NCI-H1930 (cell line): ENCODE measurements around the gene ZSWIM6.

Experiments
- DNase-seq, 2 experiments: peaks; one replicate each; lab custom pipeline; 2025; lab: John Stamatoyannopoulos, UW

The ZSWIM6 gene

GRCh38 chr5:61441742-61442141 lies 109.7 kb downstream of the ZSWIM6 start:
- DNase-seq = no peak

DNA sequence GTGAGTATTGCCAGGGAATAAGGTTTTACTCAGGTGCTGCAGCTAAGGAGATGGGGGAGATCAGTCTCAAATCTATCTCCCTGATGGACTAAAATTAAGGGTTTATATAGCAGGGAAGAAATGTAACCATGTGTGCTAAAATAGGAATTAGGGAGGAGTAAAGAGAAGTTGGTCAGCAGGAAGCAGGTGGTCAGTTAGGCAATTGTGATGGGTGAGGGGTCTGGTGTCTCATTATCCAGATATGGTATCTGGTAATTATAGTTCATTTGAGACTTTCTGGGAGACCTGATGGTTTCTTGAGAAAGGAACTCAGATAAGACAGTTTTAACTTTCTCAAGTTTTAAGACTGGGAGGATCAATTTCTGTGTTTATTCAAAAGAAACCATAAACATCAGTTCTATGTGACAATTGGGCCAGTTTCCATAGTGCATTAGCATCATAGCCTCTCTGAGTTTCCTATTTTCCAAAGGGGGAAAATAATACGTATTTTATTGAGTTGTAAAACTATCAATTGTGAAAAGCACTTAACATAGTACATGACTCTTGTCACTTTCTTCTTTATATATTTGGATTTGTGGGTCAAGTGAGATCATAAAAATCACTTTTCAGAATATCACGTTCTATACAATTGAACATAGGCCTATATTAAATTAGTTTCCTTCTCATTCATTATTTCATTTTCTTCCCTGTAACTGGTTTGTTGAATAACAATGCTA lies 115.9 kb downstream of the ZSWIM6 start:
- no peak for DNase-seq

DNA sequence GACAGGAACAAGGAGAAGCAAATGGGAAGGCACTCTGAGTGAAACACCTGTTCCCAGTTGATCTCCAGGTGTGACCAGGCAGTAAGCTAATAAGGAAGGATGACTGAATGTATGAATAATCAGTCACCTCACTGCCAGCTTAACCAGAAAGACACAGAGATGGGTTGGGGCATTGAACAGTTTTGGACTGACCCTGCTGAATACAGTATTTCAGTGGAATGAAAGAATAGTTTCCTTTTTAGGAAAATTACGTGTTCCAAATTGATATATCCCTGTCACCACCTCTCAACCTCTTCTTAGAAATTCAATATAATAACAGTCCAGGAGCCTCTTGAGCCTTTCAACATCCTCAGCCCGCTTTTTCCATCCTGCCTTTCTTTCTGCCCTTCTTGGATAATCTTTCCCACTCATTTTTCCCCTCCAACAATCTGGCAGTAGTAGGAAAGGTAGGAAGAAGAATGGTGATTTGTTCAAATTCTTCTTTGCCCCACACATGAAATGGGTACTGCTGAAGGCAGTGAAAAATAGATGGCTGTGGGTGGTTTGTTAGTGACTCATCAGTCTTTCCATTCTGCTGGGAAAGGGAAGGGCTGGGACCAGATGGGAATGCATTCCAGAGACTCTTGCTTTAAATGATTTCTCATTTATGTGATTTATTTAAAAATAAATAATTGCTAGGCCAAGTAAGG lies 117.9 kb downstream of the ZSWIM6 start:
- no peak for DNase-seq

- DNase-seq = no peak
These were observed 118.6 kb downstream of the ZSWIM6 start for GRCh38 chr5:61450493-61451279.

DNA sequence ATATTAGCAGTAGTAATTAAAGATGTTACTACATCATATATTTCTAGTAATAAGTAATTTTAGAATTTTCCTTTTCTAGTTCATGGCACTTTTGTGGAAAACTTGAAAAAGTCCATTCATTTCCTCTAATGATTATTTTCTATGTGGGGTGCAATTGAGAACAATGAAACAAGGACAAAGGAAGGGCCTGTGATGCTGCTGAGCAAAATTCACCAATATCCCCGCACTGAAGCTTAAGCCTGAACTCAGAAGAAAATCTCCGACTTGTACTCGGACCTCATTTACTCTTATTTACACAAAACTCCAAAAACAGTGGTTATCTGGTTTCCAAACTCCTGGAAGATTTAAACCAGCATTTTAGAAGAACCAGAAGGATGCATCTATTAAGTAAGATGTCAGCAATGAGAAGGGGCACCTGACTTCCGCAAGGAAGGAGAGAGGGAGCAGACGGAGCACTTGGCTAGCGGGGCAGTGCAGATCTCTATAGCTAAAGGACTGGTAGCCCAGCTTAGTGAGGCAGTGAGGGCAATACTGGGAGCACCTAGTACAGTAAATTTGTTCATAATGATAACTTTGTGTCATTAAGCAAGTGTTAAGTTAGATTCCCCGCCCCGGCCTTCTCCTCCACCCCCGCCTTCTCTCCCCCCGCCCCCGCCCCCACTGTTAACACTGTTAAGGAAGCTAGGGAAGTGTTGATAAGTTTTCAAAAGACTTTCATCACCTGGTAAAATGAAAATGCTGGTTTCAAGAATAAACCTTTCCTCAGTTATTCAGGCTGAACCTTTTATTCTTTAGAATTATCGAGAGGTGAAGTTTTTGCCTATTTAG lies 123.3 kb downstream of the ZSWIM6 start:
- no peak for DNase-seq

DNA sequence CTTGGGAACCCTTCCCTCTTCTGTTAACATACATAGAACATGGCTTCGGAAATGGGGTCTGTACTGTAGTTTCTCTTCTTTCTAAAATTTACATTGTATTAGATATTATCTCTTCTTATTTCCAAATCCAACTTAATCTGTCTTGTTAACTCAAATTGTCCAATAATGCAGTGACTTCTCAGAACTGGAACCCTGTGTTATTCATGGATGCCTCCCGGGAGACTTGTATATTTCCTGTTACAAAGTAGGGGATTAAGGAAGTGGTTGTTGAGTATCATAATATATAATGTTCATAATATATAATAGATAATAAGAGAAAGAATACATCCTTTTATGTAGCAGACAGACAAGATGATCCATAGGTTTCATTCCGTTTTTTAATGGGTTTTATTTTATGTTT lies 128.4 kb downstream of the ZSWIM6 start:
- no peak for DNase-seq

- DNase-seq = no peak
These were observed 129.4 kb downstream of the ZSWIM6 start for GRCh38 chr5:61461417-61461816.

DNA sequence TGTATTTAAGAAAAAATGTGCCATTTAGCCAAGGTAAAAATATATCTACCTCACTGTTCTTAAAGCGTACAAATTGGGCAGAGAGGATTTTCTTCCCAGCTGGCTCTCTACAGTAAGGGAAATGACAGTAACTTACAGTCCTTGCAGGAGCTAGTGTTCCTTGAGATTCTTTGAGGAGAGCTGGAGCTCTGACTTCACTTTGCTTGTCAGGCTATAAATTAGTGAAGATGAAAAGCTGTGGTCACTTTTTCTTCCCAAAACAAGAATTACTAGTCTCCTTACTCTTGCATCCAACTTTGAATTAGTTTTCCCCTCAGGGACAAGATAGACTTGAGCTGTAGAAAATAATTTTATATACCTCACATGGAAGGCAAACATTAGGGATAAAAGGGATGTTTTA lies 129.9 kb downstream of the ZSWIM6 start:
- no peak for DNase-seq

DNA sequence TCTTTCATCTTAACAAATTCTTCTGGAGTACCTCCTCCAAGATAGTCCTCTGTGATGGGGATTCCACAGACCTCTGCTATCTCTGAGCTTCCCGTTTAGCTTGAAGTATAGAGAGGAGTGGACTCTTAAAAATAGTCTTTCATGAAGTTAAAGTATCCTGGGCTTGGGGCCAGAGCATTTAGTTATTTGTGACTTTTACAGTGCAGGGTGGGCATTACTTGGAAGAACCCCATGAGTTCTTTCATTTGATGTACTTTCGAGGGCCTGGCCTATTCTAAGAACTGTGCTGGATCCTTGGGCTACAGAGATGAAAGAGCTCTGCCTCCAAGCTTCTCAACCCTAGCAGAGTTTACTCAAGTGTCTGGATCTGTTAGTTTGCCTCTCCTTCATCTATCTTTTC lies 131.5 kb downstream of the ZSWIM6 start:
- no peak for DNase-seq

DNA sequence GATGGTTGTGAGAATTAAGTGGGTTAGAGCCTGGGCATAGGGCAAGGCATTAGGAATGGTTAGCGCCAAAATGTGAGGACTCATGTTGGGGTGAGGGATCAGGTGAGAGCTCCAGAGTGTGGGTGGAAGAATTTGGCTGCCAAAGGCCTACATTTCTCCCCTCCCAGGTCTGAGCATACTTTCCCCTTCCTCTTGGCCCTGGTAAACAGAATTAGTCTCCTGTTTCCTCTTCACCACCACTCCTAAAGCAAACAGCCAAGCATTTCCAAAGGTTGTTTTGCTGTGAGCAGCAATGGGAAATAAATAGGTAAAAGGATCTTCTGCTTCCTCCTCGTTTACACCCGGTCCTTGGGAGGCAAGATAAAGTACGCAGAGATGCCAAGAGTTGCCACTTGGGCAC lies 132.5 kb downstream of the ZSWIM6 start:
- DNase-seq = no peak

DNA sequence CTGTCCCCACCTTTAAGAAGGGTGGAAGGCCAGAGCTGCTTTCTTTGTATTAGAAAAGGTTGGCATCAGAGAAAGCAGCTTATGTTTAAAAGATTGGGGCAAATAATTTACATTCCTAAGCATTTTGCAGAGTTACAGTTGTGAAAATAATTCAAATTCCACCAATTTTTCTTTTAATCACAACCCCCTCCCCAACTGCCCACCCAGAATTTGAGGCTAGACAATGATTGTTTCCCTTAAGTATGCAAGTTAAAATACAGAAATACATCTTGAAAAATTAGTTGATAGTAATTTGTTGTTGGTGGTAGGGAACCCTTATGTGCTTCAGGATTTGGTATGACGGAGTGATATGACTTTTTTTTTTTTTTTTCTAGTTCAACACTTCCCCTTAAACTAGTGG lies 133.0 kb downstream of the ZSWIM6 start:
- no peak for DNase-seq

GRCh38 chr5:61465496-61465895 lies 133.4 kb downstream of the ZSWIM6 start:
- DNase-seq = no peak

GRCh38 chr5:61466017-61466416 lies 134.0 kb downstream of the ZSWIM6 start:
- DNase-seq = no peak

DNA sequence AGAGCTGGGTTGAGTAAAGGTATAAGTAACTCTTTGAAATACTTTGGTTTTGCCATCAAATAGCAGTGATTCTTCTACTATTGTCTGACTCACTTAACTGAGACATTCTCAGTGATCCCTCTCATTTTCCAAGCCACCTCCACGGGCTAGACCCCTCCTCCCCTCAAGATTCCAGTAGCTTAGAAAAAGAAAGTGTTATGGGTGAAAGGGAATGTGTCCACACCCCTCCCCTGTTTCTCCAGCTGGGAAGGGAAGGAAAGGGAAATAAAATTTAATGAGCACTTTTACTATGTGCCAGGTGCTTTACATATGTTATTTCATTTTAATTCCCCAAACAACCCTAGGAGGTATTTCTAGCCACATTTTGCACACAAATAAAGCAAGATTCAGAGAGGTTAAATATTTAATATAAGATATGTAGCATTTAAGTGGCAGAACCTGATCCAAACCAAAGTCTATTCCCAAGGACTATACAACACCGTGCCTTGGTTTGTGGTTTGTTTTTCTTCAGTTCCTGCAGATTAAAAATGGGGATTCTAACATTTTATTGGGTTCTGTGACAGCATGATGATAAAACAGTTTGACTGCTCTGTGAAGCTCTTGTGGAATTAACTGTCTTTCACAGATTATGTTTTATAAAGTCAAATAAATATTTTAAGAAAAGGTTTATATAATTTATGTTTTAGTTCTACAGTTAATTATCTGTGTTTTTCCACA lies 135.9 kb downstream of the ZSWIM6 start:
- no peak for DNase-seq

- DNase-seq = no peak
These were observed 136.4 kb downstream of the ZSWIM6 start for GRCh38 chr5:61468483-61468865.

GRCh38 chr5:61471352-61471751 lies 139.3 kb downstream of the ZSWIM6 start:
- no peak for DNase-seq

DNA sequence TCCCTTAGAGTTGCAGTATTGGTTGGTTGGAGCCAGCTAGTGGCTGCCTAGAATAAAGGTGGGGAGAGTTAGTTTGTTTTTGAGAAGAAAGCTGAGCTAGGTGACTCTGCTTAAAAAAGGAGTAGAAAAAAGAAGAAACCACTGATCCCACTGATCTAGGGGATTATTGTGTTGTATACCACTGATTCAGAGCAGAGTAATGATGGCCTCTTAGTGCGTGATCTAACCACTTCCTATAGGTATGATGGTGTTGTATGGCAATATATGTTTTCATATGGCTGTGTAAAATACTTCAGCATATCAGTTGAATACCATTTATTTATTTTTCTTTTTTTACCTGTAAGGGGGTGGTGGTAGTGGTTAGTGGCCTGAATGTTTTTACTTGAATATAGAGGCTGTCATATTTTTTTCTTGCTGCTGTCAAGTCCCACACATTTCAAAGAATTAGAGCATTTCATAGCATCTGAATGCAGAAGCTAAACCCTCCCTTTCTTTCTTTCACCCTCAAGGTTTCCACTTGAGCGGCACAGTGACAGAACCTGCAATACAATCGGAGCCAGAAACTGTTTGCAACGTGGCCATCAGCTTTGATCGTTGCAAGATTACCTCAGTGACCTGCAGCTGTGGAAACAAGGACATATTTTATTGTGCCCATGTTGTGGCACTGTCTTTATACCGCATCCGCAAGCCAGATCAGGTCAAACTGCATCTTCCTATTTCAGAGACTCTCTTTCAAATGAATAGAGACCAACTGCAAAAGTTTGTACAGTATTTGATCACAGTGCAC lies 140.3 kb downstream of the ZSWIM6 start:
- no peak for DNase-seq

DNA sequence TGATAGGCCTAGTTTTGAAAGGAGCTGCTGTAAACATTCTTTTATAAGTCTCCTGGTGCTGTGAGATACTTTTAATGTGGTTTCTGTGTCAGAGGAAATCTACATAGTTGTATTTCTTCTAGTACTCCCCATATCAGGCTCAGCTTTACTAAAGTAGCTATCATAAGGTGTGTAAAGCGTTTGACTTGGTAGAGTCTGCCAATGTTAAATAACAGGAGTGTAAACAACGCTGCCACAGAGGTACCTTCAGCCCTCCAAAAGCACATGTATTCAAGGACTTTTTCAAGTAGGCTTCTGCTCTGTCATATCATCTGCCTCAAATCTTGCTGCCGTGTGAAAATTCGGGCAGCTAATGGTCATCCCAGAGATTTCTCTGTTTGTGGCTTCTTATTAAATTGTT lies 142.7 kb downstream of the ZSWIM6 start:
- no peak for DNase-seq

DNA sequence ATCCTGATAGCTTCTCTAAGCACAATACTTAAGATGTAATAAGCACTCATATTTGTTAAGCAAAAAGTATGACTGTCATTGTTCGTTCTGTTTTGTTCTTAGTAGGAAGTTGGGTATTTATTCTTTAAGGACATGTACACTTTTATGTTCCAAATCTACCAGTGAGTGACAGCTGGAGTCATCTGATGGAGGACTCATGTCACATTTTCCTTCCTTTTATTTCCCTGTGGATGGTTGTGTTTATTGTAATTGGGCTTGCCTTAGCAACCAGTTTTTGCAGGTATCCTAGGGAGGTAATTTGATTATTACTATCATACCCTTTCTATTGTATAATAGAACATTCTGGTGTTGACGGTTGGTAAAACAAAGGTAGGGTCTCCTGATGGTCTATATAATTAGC lies 145.7 kb downstream of the ZSWIM6 start:
- no peak for DNase-seq

- DNase-seq = no peak
These were observed 148.0 kb downstream of the ZSWIM6 start for GRCh38 chr5:61479850-61480614.
